GM23338 (cell line): Measurements from ENCODE around the gene ANKRD7.

Experiments
- EZH2phosphoT487 ChIP-seq: fragments of 200-600 bp; sonication (generic); IDR thresholded peaks from one replicate; pipeline ENCODE4 v1.8.1; 2018; ENCODE audit warnings: antibody characterized with exemption; ENCODE audit not compliant: unreplicated experiment
- JUNB ChIP-seq: IDR thresholded peaks from one replicate; pipeline ENCODE4 v1.6.1; 2016; ENCODE audit warnings: antibody characterized with exemption; ENCODE audit not compliant: unreplicated experiment

DNA sequence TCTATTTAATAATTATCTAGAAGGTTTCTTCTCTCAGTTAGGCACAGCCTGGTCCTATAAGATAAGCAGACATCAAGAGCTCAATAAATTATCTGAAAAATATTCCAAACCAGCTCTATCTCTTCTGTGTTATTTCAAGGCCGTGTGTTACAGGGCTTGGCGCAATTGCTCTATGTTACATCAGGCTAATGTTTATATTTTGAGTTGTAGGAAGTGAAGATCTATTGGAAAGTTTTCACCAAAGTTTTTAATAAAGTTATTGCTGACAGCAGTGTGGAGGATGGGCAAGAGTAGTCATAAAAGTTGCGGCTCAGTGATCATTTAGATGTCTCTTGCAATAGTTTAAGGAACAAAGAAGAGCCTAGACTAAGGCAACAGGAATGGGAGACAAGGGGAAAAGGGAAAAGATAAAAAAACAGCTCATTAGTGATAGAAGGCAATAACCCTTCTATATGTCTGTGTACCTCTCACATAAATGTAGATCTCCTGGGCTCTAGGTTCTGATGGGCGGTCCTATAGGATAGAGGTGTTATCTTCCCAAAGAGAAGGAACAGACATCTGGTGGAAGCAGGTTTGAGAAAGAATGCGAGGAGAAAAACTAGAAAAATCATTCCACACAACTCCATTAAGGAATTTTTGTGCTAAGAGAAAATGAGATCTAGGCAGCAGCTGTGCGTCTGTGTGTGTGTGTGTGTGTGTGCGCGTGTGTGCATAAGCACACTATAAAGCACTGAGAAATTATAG lies 5.9 kb upstream of the ANKRD7 start:
- no peak for TF ChIP-seq EZH2phosphoT487
- TF ChIP-seq JUNB = no peak
